Activated naive CD4-positive, alpha-beta T cell treated with anti-CD3 and anti-CD28 coated beads, Interleukin-2, amount 50 U/mL, for 16 hours (primary cell): Measurements from ENCODE around the gene GLYR1.
"Not testable (repeated sequence)": the region's sequence is repeated elsewhere in the genome, so short reads cannot be mapped to it uniquely, and the experiment has no call there.

ENCODE experiments used
- DNase-seq: peaks from one replicate; pipeline ENCODE4 v3.0.0-alpha.2; 2020

The GLYR1 gene

GRCh38 chr16:4785758-4786433, 61.2 kb downstream of the GLYR1 start:
- no peak for DNase-seq

DNA sequence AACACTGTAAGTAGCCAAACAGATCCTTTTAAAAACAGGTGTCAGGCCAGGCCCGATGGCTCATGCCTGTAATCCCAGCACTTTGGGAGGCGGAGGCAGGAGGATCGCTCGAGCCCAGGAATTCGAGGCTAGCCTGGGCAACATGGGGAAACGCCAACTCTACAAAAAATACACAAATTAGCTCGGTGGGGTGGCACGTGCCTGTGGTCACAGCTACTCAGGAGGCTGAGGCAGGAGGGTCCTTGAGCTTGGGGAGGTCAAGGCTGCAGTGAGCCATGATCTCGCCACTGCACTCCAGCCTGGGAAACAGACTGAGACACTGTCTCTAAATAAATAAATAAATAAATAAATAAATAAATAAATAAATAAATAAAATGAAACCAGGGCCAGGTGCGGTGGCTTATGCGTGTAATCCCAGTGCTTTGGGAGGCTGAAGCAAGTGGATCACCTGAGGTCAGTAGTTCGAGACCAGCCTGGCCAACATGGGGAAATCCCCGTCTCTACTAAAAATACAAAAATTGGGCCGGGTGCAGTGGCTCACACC, 62.6 kb downstream of the GLYR1 start:
- not testable (repeated sequence) for DNase-seq

- no peak for DNase-seq
Observed at GRCh38 chr16:4783951-4784336, 63.1 kb downstream of the GLYR1 start.

DNA sequence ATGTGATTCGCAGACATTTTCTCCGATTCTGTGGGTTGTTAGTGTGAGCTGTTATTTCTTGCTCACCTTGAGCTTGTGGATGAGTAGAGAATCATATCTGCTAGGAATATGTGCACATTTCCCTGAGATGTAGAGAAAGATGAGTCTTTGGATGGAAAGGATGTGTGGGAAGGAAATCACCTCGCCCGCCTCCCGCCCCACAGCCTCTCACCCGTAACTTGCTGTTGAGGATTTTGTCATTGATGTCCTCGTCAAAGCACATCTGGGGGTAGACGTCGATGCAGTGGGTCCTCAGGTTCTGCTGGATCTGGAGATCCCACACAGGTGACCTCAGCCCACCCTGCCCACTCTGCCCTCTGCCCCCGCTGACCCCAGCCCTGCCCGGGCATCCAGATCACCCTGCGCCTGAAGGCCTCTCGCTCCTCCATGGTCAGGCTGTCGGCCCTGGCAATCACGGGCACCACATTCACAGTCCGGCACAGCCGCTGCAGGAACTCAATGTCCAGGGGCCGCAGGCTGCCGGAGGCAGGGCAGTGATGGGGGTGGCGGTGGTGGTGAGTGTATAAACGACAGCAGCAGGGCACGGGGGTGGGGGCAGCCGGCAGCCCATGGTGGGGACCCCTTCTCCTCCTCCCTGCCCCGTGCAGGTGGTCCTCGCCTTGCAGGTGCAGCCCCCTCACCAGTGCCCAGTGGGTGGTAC, 63.7 kb downstream of the GLYR1 start:
- DNase-seq: no peak

DNA sequence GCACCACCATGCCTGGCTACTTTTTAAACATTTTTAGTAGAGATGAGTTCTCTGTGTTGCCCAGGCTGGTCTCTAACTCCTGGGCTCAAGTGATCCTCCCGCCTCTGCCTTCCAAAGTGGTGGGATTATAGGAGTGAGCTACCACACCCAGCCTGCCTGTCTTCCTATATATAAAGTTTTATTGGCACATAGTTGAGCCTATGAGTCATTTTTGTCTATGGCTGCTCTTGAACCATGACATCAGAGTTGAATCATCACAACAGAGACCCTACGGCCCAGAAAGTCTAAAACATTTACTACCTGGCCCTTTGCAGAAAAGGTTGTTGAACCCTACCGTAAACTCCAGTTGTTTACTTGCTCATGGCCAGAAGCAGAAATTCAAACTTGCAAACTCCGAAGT, 66.9 kb downstream of the GLYR1 start:
- DNase-seq: no peak

- no peak for DNase-seq
Observed at GRCh38 chr16:4778050-4778392, 69.1 kb downstream of the GLYR1 start.

DNA sequence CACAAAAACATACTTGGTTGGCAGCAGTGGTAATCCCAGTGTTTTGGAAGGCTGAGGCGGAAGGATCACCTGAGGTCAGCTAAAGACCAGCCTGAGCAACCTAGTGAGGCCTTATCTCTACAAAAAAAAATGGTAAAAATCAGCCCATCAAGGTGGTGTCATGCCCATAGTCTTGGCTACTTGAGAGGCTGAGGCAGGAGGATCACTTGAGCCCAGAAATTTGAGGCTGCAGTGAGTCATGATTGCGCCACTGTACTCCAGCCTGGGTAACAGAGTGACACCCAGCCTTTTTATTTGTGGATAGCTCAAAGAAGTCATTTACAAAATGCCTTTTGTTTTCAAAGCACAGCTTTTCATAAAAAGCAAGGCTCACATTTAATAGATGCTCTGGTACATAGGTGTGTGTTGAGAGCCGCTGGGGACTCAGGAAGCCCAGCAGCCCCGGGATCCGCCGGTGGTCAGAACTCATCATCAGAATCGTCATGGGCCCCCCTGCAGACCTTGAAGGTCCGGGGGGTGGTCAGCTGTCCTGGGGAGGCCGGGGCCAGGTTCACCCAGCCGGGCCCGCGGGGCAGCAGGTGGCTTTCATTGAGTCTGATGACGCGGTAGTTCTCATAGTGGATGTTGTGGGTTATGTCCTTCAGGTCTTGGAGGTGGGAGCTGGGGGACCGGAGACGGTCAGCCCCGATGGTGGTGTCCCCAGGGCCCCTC, 69.6 kb downstream of the GLYR1 start:
- no peak for DNase-seq

DNA sequence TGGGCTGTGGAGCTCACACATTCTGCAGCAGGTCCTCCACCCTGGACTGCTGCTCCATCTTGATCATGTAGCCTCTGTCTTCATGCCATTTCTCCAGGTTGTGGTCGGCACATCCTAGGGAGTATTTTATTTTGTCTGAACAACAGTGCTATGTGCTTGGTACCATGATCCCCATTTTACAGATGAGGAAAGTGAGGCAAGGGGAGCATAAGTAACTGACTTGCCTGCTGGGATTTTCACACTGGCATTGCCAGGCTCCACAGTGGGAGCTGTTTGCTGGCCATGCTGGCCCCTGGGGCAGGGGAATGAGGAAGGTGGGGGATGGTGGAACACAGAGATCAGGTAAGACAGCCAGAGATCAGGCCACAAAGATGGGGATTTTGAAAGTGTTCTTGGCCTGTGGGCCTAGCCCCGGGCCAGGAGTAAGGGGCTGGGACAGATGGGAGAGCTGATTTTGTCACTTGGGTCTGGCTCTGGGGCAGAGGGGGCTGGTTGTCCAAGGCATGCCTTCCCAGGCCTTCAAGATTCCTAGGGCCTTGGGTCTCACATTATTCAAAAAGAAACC, 70.9 kb downstream of the GLYR1 start:
- DNase-seq: no peak

DNA sequence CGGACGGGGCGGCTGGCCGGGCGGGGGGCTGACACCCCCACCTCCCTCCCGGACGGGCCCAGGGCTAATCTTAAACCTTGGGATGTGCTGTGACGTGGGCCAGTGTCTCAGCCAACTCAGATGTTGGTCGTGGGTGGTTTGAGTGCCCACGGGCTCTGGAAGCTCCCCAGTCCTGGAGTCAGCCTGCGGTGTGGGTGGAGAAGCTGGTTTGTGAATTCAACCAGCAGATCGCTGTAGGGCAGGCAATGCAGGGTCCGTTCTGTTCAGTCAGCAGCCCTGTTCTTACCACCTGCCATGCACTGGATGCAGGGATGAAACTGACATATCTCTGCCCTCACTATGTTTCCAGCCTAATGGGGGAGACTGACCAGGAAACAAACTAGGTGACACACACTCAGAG, 72.1 kb downstream of the GLYR1 start:
- no peak for DNase-seq

GRCh38 chr16:4772351-4772750, 74.7 kb downstream of the GLYR1 start:
- no peak for DNase-seq

DNA sequence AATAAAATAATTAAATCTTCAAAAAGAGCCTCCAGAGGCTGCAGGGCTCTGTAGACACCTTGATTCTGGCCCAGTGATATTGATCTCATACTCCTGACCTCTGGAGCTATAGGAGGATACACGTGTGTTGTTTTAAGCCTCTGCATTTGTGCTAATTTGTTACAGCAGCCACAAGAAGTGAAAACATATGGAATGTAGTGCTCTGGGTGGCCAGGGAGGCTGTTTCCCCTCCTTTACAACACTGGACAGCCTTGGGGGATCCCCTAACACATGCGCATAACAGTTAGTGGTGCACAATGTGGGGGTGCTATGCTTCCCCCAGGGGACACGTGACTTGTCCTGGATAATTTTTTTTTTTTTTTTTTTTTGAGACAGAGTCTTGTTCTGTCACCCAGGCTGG, 75.4 kb downstream of the GLYR1 start:
- DNase-seq: no peak

GRCh38 chr16:4769306-4769638, 77.8 kb downstream of the GLYR1 start:
- no peak for DNase-seq

DNA sequence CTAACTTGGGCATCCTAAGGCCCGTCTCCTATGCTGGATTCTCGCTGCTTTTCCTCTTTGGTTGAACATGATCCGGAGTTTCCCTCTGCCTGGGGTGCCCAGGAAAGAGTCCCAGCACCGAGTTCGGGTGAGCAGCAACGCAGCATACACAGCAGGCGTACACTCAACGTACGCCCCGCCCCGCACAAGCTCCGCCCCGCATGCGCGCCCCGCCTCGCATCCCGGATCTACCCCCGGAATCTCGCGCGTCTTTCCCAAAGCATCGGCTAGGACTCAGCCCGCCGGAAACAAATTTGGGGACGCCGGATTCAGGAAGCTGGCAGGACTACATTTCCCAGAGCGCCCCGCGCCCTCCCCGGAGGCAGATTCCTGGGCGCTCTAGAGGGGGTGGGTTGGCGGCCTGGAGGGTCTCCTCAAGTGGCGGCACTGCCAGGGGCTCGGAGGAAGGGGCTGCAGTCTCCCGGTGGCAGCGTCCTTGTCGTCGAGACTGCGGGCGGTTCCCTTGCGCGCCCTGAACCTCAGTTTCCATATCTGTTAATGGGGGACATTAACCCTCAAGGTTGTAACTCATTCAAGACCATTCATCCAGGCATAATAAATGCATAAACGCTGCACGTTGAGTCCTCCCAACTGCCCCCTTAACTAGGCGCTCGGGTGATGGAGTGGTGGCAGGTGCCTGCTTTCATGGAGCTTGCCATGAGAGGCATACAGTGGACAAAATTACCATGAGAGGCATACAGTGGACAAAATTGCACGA, 78.4 kb downstream of the GLYR1 start:
- DNase-seq: peak; percentile 88

DNA sequence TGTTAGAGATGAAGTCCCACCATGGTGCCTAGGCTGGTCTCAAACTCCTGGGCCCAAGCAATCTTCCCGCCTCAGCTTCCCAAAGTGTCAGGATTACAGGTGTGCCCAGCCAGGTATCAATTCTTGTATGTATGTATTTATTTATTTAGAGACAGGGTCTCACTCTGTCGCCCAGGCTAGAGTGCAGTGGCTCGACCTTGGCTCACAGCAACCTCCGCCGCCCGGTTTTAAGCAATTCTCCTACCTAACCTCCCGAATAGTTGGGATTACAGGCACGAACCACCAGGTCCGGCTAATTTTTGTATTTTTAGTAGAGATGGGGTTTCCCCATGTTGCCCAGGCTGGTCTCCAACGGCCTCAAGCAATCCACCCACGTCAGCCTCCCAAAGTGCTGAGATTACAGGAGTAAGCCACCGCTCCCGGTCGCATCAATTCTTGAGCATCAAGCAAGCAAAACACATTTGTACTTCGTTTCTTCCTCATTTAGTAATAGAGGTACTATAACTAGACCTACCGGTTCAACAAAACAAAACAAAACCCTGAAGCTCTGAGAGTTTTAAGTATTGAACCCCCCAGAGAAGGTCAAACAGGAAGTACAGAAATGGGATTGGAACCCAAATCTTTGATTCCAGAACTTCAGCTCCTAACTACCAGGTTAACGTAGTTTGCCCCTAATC, 79.1 kb downstream of the GLYR1 start:
- no peak for DNase-seq

- peak; percentile 99 for DNase-seq
Observed at GRCh38 chr16:4766875-4767628, 80.0 kb downstream of the GLYR1 start, which contains the start of gene ZNF500. ZNF500 (minus strand) TSS chr16:4767162; CDS start chr16:4765978, 1,184 bp downstream.

- DNase-seq: no peak
Observed at GRCh38 chr16:4765511-4766474, 81.3 kb downstream of the GLYR1 start.

GRCh38 chr16:4763791-4764190, 83.3 kb downstream of the GLYR1 start:
- DNase-seq: no peak

DNA sequence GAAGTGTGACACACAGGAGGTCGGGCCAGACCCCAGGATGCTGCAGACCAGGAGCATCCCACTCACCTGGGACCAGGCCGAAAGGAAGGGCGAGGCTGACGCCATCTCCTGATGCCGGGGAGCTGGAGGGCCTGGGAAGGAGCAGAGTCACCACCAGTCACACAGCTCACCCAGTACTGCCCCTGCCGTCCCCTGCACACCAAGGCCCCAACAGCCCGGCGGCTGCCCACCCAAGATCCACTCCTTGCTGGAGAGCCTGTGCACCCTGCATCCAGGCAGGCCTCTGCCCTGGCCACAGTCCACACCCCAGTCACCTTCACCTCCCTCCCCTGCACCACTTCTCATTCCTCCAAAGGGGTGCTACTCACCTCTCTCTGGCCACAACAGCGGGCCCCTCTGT, 84.9 kb downstream of the GLYR1 start:
- no peak for DNase-seq

GRCh38 chr16:4760221-4760910, 86.7 kb downstream of the GLYR1 start:
- no peak for DNase-seq

DNA sequence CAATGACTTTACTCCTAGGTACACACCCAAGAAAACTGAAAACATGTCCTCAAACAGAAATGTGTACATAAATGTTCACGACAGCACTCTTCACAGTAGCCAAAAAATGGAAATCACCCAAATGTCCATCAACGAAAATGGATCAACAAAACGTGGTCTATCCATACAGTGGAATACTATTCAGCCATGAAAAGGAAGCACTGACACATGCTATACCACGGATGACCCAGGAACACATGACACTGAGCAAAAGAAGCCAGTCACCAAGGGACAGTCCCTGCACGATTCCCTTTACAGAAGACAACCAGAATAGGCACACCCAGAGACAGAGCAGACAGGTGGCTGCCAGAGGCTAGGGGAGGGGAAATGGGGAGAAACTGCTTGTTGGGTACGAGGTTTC, 91.4 kb downstream of the GLYR1 start:
- DNase-seq: no peak
